Heart right ventricle (tissue), 16 donors: ENCODE data around the gene CYB561. TPM values are rescaled to one million over a fixed set of nuclear protein-coding genes. Genes with fewer than 3 reads are reported as not detected.
A peak's percentile ranks its signal among the peaks of the same experiment; 100 is the strongest.
"Not testable (repeated sequence)": the region's sequence is repeated elsewhere in the genome, so short reads cannot be mapped to it uniquely, and the experiment has no call there.

Experiments
- ATAC-seq, 8 donors: fragments of 200-7000 bp; cut with Tn5 transposase; one replicate each; pipeline ENCODE4 v1.9.1; 2020; ENCODE audit warnings: mild to moderate bottlenecking in 8 of 8, moderate library complexity in 8 of 8, moderate number of reproducible peaks in 1 of 8
- DNase-seq, 2 donors: peaks; one replicate each; pipeline ENCODE4 v3.0.0-alpha.2; 2020
- H3K27ac ChIP-seq, 10 donors: fragments of 200-600 bp; sonication (generic) in 2 of 10; one replicate each; pipeline versions ENCODE4 v1.5.0 to v1.8.0; 2020 to 2022; ENCODE audit warnings: mild to moderate bottlenecking in 3 of 10
- H3K27me3 ChIP-seq, 7 donors: fragments of 200-600 bp; one replicate each; pipeline ENCODE4 v1.8.0; 2021 to 2022; ENCODE audit warnings: mild to moderate bottlenecking in 2 of 7
- H3K36me3 ChIP-seq, 9 donors: fragments of 200-600 bp; sonication (generic) in 1 of 9; one replicate each; pipeline versions ENCODE4 v1.5.0 to v1.8.0; 2020 to 2022; ENCODE audit warnings: mild to moderate bottlenecking in 2 of 9
- H3K4me1 ChIP-seq, 9 donors: fragments of 200-600 bp; sonication (generic) in 1 of 9; one replicate each; pipeline versions ENCODE4 v1.5.0 to v1.8.0; 2020 to 2022; ENCODE audit warnings: mild to moderate bottlenecking in 4 of 9
- H3K4me3 ChIP-seq, 10 donors: fragments of 200-600 bp; sonication (generic) in 2 of 10; one replicate each; pipeline versions ENCODE4 v1.5.0 to v1.8.0; 2020 to 2022; ENCODE audit warnings: mild to moderate bottlenecking in 7 of 10, moderate library complexity in 2 of 10
- H3K9me3 ChIP-seq, 11 donors: fragments of 200-600 bp in 10 of 11; sonication (generic) in 2 of 11; one replicate each; pipeline versions ENCODE4 v1.5.0 to v1.8.0; 2013 to 2022; ENCODE audit warnings: mild to moderate bottlenecking in 2 of 11, control low read depth in 1 of 11, moderate library complexity in 1 of 11
- CTCF ChIP-seq, 9 donors: fragments of 200-600 bp; sonication (generic) in 2 of 9; IDR thresholded peaks; one replicate each; pipeline versions ENCODE4 v1.5.0 to v1.8.0; 2021 to 2022; ENCODE audit warnings: antibody characterized with exemption in 9 of 9, mild to moderate bottlenecking in 5 of 9, moderate library complexity in 1 of 9
- WGBS, 2 donors: extraction: QIAGEN DNeasy Blood & Tissue Kit; methylation state at CpG; one replicate each; pipeline ENCODE4 v1.1.7; 2013; ENCODE audit warnings: inconsistent platforms in 1 of 2; 5-methylcytosine and 5-hydroxymethylcytosine counted together
- intact Hi-C, 10 donors: fragments of 100-400 bp; cut with DNase I; formaldehyde crosslinking; loops; one replicate each; pipeline versions ENCODE4 v1.11.1 to v1.14.2; 2022
- polyA plus RNA-seq, 2 donors: library from polyadenylated mRNA; stranded (reverse); fragments of 200-250 nt; gene quantifications; one replicate each; pipeline ENCODE4 v1.2.3, GENCODE V29; 2013
- total RNA-seq, 10 donors: library from RNA; stranded (reverse); fragmentation: NEBNext Ultra II Directional in 3 of 10; extraction: Animal tissue kit (Norgen Biotek cat#: 25700) in 3 of 10; gene quantifications; one replicate each; pipeline versions ENCODE4 v1.2.1 to v1.2.4, GENCODE V29; 2021 to 2023
- donor health status: Arrhythmogenic right ventricular cardiomyopathy.
- donor health status: ischemic (EF 13 %, LVEDD 7.1; RV severe dilation, severe dysfunction).
- donor health status: healthy with polysubstance abuse.
- donor health status: DM: no; HTN: yes; CAD: no.
- donor health status: DM: no; HTN: no; CAD: no.
- donor health status: ischemic (EF 25% LVEDD 6.9; RV normal size, moderate dysfunction).
- donor health status: ischemic (EF 25% LVEDD 5.7; RV mildly dilated, moderate dysfunction).
- donor health status: healthy.
- donor health status: DM: yes; HTN: yes; CAD: no.
- donor health status: Ischemic cardiomyopathy.
- donor health status: ischemic (EF 35%, LVEDD 5.7; RV mildly dilated, moderate dysfunction).
- donor health status: nonischemic (EF 11% LVEDD 7.7; RV severe dilation, severe dysfunction).
- donor health status: DM: yes; HTN: yes; CAD: no.
- donor health status: PGD.
- donor health status: ischemic (EF 29% LVEDD 5.4; RV normal size, mild dysfunction).
- donor health status: nonischemic (EF 23%, LVEDD 6.1; RV moderate dilation, normal function).

Gene CYB561
- total and polyA plus RNA-seq, 12 donors: 5.5 to 22.8 (median 8.5) TPM

GRCh38 chr17:63475491-63476412 lies 29.6 kb upstream of the CYB561 start:
- 58 to 63% methylated on average over 28 of the region's 28 CpGs for WGBS, 2 donors
- DNase-seq (no peak), ATAC-seq (no peak)
- Histone ChIP-seq H3K9me3 (no peaks in the 10 kb centered on the region), H3K36me3 (peaks cover 0 to 15% (median 0%) of the 10 kb centered on the region in 9 donors), H3K27ac (peak overlapping the region in 8 of 10 donors; percentile 46 to 84 (median 72)), H3K27me3 (peaks cover 0 to 40% (median 6%) of the 10 kb centered on the region in 7 donors), H3K4me1 (peaks cover 13 to 67% (median 52%) of the 10 kb centered on the region in 9 donors), H3K4me3 (peak overlapping the region in 8 of 10 donors; percentile 54 to 66 (median 61))
- TF ChIP-seq CTCF (IDR thresholded peaks at IDR 0.05): no peak
- intact Hi-C loops: loop anchor here in 8 of 10 donors (2.0 to 10.0 kb wide), 6 partner anchors 29 to 132 kb away; partner anchors contain the start of genes CYB561 (in 1 of the 8) and DCAF7 (in 1 of the 8)

GRCh38 chr17:63474586-63475460 lies 28.7 kb upstream of the CYB561 start:
- intact Hi-C loops: loop anchor here in 8 of 10 donors (2.0 to 10.0 kb wide), 6 partner anchors 28 to 132 kb away; partner anchors contain the start of genes CYB561 (in 1 of the 8) and DCAF7 (in 1 of the 8)
- Histone ChIP-seq H3K4me3 (peak overlapping the region in 1 of 10 donors; percentile 64), H3K27ac (peak overlapping the region in 9 of 10 donors; percentile 39 to 84 (median 62)), H3K9me3 (no peaks in the 10 kb centered on the region), H3K4me1 (peaks cover 13 to 63% (median 51%) of the 10 kb centered on the region in 9 donors), H3K36me3 (peaks cover 0 to 6% (median 0%) of the 10 kb centered on the region in 9 donors), H3K27me3 (peaks cover 0 to 40% (median 6%) of the 10 kb centered on the region in 7 donors)
- ATAC-seq: peak in 3 of 8 donors; percentile 3 to 17 (median 17)
- no peak for DNase-seq
- 56 to 63% methylated on average over 10 of the region's 10 CpGs for WGBS, 2 donors
- no peak for TF ChIP-seq CTCF (IDR thresholded peaks at IDR 0.05)

- peak overlapping the region in 7 of 10 donors; percentile 39 to 84 (median 66) for H3K27ac ChIP-seq
- WGBS, 2 donors: 12% methylated on average over 3 of the region's 3 CpGs
- H3K4me3 ChIP-seq: no peak overlapping the region
- no peak for TF ChIP-seq CTCF (IDR thresholded peaks at IDR 0.05)
- ATAC-seq (peak; percentile 56 to 86 (median 76)), DNase-seq (peak; percentile 55 to 80)
- peaks cover 0 to 40% (median 6%) of the 10 kb centered on the region in 7 donors for H3K27me3 ChIP-seq
- no peaks in the 10 kb centered on the region for H3K36me3 ChIP-seq
- intact Hi-C loops: loop anchor here in 2 of 10 donors (2.0 to 10.0 kb wide), 2 partner anchors 27 to 81 kb away; partner anchors contain the start of genes CYB561 (in 1 of the 2) and DCAF7 (in 1 of the 2)
- no peaks in the 10 kb centered on the region for H3K9me3 ChIP-seq
- H3K4me1 ChIP-seq: peaks cover 13 to 56% (median 45%) of the 10 kb centered on the region in 9 donors
Observed at GRCh38 chr17:63474174-63474573, 28.1 kb upstream of the CYB561 start.

- intact Hi-C loops, DNase-seq: not testable (repeated sequence)
Observed at GRCh38 chr17:63468099-63468498, 22.0 kb upstream of the CYB561 start.

More at GRCh38 chr17:63468099-63468498, 22.0 kb upstream of the CYB561 start:
- not testable (repeated sequence) for H3K9me3 ChIP-seq, H3K27ac ChIP-seq, ATAC-seq, H3K36me3 ChIP-seq, H3K4me3 ChIP-seq, H3K4me1 ChIP-seq, H3K27me3 ChIP-seq
- WGBS, 2 donors: 88 to 93% methylated on average over 6 of the region's 6 CpGs
